Inflammatory macrophage treated with lipopolysaccharide for 1 hour (primary cell): ENCODE results near the gene P3H4.

ENCODE experiments used
- DNase-seq, 2 donors: peaks; one replicate each; pipeline ENCODE4 v3.0.0-alpha.2; 2020 to 2022

P3H4 gene

GRCh38 chr17:41821776-41822175 lies 10.0 kb upstream of the P3H4 start:
- no peak for DNase-seq

- no peak for DNase-seq
Observed at GRCh38 chr17:41818024-41818423, 6.3 kb upstream of the P3H4 start.

- no peak for DNase-seq
Observed at GRCh38 chr17:41816637-41817320, 5.0 kb upstream of the P3H4 start.

GRCh38 chr17:41814195-41814594 lies 2.4 kb upstream of the P3H4 start:
- DNase-seq = no peak

- no peak for DNase-seq
Observed at GRCh38 chr17:41813699-41814124, 2.0 kb upstream of the P3H4 start.

DNA sequence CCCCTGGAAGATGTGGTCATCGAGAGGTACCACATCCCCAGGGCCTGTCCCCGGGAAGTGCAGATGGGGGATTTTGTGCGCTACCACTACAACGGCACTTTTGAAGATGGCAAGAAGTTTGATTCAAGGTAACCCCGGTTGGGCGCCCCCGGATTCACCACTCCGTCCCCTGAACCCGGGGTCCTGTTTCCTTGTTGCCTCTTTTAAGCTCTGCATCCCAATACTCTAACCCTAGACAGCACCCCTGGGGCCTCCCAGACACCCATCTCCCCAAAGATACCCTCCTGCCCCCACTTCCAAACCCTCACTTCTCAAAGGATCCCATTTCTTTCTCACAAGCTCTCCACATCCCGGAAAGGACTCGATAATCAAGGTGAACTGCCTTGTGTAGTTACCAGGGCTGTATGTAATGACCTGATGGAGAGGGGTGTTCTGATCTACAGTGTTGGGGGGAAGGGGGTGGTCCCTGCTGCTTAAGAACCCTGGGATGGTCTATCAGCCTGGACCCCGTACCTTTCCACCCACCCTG lies 1.5 kb upstream of the P3H4 start:
- no peak for DNase-seq

DNA sequence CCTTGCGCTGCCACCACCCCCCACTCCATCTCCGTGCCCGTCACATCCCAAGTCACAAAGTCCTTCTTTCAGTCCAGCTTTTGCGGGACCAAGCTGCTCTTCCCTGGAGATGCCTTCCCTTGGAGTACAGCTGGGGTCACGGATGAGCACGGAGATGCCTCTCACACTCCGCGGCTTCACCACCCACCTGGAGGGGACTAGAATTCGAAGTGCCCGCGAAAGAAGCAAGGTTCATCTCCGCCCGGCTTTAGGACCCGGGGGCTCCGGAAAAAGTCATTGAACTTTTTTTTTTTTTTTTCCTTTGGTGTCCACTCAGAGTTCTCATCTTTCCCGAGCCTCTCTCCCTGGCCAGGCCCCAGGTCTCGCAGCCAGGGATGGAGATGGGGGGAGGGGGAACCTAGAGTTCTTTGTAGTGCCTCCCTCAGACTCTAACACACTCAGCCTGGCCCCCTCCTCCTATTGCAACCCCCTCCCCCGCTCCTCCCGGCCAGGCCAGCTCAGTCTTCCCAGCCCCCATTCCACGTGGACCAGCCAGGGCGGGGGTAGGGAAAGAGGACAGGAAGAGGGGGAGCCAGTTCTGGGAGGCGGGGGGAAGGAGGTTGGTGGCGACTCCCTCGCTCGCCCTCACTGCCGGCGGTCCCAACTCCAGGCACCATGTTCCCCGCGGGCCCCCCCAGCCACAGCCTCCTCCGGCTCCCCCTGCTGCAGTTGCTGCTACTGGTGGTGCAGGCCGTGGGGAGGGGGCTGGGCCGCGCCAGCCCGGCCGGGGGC lies 817 bp upstream of the P3H4 start, which contains the start of gene FKBP10:
TSS of gene FKBP10 (plus strand) at position 624 of the 771 bp plus-strand sequence. CDS start at position 655, 31 bp downstream.
- DNase-seq = no peak

- no peak for DNase-seq
Observed at GRCh38 chr17:41810659-41811548, 845 bp downstream of the P3H4 start.

GRCh38 chr17:41806685-41807445 lies 4.9 kb downstream of the P3H4 start:
- DNase-seq = no peak

DNA sequence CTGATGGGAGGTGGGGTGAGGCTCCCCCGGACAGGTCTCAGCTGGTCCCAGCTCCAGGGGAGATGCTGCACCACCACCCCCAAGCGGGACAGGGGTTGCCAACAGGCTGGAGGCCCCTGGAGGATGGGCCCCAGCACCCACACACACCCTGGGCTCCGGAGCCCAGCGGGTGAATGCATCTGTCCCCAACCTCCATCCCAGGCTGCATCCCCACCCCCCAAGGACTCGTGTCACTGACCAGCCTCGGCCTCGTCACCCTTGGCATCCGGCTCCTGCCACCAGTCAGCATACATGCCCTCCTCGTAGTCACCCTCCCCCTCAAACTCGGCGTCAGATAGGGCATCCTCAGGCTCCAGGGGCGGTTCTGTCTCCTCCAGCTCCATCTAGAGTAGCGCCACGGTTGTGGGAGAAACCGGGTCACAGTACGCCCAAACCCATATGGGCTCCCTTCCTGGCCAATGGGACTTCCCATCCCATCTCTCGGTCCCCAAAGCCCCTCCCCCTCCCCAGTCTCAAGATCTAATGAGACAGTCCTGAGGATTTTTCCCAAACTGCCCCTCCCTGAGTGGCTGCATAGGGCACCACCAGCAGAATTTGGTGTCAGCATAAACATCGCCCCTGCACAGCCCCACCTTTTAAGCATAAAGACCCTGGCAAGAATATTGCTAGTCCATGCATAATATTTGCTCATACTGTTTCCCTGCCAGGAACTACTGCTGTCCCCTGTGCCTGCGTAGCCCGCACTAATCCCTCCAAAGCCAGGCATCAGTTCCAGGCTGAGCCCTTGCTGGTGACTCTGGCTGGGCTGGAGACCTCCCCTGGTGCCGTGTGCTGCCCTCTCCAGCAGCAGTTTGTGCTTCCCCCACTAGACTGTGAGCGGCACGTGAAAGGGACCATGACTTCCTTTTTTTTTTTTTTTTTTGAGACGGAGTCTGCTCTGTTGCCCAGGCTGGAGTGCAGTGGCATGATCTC lies 8.4 kb downstream of the P3H4 start:
- DNase-seq = peak in 1 of 2 donors; percentile 24

- peak in 1 of 2 donors; percentile 86 for DNase-seq
Observed at GRCh38 chr17:41801374-41802271, 10.1 kb downstream of the P3H4 start.

- DNase-seq = no peak
Observed at GRCh38 chr17:41800601-41801373, 11.0 kb downstream of the P3H4 start.

GRCh38 chr17:41799366-41799765 lies 12.4 kb downstream of the P3H4 start:
- DNase-seq = no peak

DNA sequence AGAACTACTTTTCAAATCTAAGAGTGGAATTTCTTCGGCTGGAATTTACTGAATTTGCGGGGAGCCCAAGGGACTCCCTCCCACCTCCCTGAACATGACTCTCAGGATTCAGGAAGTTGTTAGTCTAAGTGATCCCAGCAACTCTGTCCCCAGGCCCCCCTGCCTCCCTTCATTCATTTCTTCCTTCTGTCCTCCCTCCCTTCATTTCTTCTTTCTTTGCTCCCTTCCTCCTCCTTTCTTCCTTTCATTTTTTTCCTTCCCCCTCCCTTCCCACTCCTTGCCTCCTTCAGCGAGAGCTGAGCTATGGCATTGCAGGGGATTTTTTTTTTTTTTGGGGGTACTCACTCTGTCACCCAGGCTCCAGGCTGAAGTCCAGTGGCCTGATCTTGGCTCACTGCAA lies 14.4 kb downstream of the P3H4 start:
- DNase-seq = no peak

DNA sequence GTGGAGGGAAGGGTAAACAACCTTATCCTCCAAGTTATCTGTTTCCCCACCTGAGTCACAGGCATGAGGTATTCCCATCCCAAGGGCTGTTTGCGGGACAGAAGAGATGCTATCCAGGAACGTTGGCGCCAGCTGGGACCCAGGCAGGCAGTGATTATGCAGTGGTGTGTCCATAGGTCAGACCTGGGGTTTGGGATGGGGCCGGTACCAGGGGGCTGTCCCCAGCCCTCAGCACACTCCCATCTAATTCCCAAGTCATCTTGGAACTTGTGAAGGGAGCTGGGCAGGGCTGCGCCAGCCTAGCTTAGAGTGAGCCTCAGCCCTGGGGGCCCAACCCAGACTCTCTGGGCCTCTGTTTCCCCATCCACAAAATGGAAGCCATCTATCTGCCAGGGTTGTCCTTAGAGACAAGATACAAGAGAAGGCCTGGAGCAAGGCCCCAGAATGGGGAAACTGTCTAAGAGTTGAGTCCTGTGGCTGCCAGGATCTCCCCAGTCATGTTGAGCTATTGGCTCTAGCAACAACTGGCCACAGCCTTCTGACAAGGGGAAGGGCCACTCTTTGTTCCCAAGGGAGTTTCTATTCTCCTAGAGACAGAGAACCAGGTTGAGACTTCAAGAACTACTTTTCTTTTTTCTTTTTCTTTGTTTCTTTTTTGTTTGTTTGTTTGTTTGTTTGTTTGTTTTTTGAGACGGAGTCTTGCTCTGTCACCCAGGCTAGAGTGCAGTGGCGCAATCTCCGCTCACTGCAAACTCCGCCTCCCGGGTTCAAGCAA lies 15.4 kb downstream of the P3H4 start:
- DNase-seq = peak; percentile 41 to 48

DNA sequence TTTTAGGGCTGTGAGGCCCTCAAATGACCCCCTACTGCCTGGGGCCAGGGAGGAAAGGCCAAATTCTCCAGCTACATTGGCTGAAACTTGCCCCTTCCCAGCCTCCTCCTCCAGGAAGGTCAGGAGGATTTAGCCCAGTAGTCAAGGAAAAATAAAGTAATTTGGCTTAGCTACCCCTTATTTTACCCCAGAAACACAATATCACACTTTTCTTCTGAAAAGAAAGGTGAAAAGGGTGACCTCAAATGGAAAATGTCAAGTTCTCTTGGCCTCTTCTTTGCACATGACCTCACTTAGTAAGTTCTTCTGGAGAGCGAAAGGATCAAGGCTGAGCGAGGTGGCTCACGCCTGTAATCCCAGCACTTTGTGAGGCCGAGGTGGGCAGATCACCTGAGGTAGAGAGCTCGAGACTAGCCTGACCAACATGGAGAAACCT lies 17.2 kb downstream of the P3H4 start:
- DNase-seq = no peak

DNA sequence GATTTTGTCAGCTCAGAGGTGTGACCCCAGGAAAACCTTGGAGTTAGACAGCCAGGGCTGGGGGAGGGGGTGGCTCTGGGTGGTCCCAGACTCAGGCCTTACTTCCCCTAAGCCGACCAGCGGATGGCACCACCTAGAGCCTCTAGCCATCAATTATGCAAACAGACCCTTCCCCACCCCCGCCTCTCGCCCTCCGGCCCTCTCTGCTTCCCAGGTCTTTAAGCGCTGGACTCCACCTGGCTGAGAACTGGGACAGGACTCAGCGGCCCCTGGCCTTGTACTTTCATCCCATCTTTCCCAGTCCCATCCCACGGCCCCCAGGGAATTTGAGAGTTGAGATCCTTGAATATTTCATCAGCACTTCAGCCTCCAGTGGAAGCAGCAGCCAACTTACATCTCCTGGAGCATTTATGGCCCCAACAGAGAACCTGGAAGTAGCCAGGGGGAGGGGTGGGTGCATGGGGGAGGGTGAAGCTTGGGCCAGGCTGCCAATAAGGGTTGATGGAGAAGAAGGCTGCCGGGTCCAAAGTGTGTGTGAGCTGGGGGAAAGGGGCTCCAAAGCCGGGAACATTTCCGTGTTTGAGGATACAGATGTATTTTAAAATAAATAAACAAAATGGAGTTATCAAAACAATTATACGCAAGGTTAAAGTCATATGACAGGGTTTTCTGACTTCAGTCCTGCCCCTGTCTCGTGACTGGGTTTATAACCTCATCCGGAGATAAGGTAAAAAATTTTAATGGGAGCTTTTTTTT lies 17.8 kb downstream of the P3H4 start:
- DNase-seq = no peak
